SK-N-SH treated with all-trans-retinoic acid at 6 μM for 48 hours (cell line): ENCODE measurements around the gene WDR74.

ENCODE experiments used
- BACH2 ChIP-seq: fragments of 250-450 bp; sonication (Bioruptor Pico); IDR thresholded peaks from 2 replicates; pipeline ENCODE4 v1.9.0; 2021; ENCODE audit warnings: mild to moderate bottlenecking, borderline replicate concordance
- CREB5 ChIP-seq: fragments of 250-450 bp; sonication (Bioruptor Pico); IDR thresholded peaks from 2 replicates; pipeline ENCODE4 v1.5.1; 2020; ENCODE audit warnings: low read depth, mild to moderate bottlenecking, moderate library complexity
- ESRRG ChIP-seq: fragments of 250-450 bp; sonication (Bioruptor Pico); IDR thresholded peaks from 2 replicates; pipeline ENCODE4 v1.6.1; 2021; ENCODE audit warnings: mild to moderate bottlenecking
- PATZ1 ChIP-seq: fragments of 250-450 bp; sonication (Bioruptor Pico); IDR thresholded peaks from 2 replicates; pipeline ENCODE4 v1.8.0; 2020; ENCODE audit warnings: mild to moderate bottlenecking, moderate library complexity, borderline replicate concordance
- POU6F1 ChIP-seq: fragments of 250-450 bp; sonication (Bioruptor Pico); IDR thresholded peaks from 2 replicates; pipeline ENCODE4 v1.8.0; 2021; ENCODE audit warnings: low read depth, mild to moderate bottlenecking, moderate library complexity, borderline replicate concordance
- PPARA ChIP-seq: fragments of 250-450 bp; sonication (Bioruptor Pico); IDR thresholded peaks from 2 replicates; pipeline ENCODE4 v1.5.0; 2020; ENCODE audit warnings: mild to moderate bottlenecking, borderline replicate concordance
- SNAI2 ChIP-seq: fragments of 250-450 bp; sonication (Bioruptor Pico); IDR thresholded peaks from 2 replicates; pipeline ENCODE4 v1.5.0; 2020; ENCODE audit warnings: mild to moderate bottlenecking, moderate library complexity
- TCF4 ChIP-seq: fragments of 250-450 bp; sonication (Bioruptor Pico); IDR thresholded peaks from 2 replicates; pipeline ENCODE4 v1.8.0; 2021; ENCODE audit warnings: mild to moderate bottlenecking, moderate library complexity, borderline replicate concordance
- TSHZ2 ChIP-seq: fragments of 250-450 bp; sonication (Bioruptor Pico); IDR thresholded peaks from 2 replicates; pipeline ENCODE4 v1.5.0; 2020; ENCODE audit warnings: mild to moderate bottlenecking, moderate library complexity
- ZNF8 ChIP-seq: fragments of 450-650 bp; formaldehyde crosslinking; IDR thresholded peaks from 2 replicates; pipeline ENCODE4 v1.5.0; 2020; ENCODE audit warnings: mild to moderate bottlenecking, moderate library complexity

DNA sequence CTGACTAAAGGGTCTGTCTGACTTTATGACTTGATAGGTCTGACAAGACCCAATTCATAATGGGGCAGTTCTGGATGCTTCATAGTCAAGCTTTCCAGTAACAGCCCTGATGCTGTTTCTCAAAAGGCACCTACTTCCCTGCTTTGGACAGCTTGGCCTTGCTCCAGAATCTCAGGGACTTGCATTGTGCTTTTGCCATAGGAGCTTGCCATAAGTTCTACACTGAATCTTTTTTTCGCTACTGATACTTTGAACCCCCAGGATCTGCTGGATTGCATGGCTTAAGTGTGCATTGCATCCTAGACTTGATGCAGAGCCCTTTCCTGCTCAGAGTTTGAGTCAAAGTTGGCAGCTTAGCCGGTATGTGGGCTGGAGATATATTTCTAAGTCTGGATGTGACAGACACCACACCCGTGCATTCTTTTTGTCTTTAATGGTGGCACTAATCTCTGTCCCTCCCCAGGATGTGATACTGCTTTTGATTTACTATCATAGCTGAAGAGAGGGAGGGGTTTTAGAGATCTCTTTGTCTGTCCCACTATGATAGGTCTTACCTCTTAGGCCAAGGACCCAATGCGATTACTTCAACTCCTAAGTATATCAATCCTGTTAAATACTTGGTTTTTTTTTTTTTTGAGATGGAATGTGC, 24.4 kb upstream of the WDR74 start:
- TF ChIP-seq ZNF8 (CRISPR knock-in tag) (no peak), TCF4 (CRISPR knock-in tag) (no peak), CREB5 (CRISPR knock-in tag) (no peak), TSHZ2 (CRISPR knock-in tag) (no peak), POU6F1 (no peak), PATZ1 (CRISPR knock-in tag) (no peak), BACH2 (CRISPR knock-in tag) (no peak), PPARA (CRISPR knock-in tag) (no peak), SNAI2 (CRISPR knock-in tag) (no peak), ESRRG (CRISPR knock-in tag) (no peak)
